GM10847 (cell line): ENCODE measurements around the gene PRTFDC1.

Source experiments
- POLR2A ChIP-seq: IDR thresholded peaks from 2 replicates; pipeline ENCODE4 v1.6.1; 2011; ENCODE audit not compliant: insufficient read length; ENCODE audit errors: extremely low read depth

PRTFDC1 gene

GRCh38 chr10:24882047-24882698, 70.2 kb downstream of the PRTFDC1 start:
- TF ChIP-seq POLR2A, result no peak

DNA sequence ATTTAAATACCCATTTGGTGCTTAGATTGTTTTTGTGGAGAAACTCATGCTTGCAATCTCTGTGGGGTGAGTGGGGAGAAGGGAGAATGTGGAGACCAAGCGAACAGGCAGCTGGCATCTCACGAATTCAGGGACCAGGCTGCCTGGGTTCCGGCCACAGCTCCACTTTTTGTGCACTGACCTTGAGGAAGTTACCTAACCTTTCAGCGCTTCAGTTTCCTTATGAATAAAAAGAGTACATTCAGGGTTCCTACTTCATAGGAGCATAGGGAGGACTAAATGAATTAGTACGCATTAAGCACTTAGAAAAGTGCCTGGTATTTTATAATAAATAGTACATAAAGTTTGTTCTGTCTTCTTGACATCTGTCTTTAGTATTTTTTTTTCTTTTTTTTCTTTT, 72.5 kb downstream of the PRTFDC1 start:
- no peak for TF ChIP-seq POLR2A

GRCh38 chr10:24874133-24874532, 78.3 kb downstream of the PRTFDC1 start:
- TF ChIP-seq POLR2A, result no peak

DNA sequence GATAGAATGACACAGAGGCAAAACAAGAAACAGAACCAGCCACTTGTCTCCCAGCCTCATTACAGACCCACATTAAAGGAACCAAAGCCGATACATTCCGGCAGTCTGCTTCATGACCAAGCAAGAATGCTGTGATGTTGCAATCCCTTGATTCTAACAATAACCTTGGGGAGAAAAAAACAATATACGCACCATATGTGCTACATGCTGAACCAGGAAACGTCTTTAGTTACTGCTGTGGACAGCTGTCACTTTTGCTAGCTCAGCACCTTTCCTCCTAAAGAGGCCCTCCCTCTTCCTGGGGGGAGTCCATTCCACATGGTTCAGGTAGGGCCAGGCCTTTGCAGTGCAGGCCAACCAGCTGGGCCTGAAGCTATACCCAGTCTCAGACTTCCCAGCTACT, 79.1 kb downstream of the PRTFDC1 start:
- TF ChIP-seq POLR2A, result no peak

DNA sequence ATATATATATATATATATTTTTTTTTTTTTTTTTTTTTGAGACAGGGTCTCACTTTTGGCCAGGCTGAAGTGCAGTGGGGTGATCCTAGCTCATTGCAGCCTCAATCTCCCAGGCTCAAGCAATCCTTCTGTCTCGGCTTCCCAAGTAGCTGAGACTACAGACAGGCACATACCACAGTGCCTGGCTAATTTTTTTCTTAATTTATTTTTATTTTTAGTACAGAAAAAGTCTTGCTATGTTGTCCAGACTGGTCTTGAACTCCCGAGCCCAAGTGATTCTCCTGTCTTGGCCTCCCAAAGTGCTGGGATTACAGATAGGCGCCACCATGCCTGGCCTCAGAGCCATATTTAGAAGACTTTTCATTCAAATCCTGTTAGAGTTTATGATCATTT, 79.6 kb downstream of the PRTFDC1 start:
- TF ChIP-seq POLR2A, result no peak

GRCh38 chr10:24872049-24872789, 80.2 kb downstream of the PRTFDC1 start:
- no peak for TF ChIP-seq POLR2A

DNA sequence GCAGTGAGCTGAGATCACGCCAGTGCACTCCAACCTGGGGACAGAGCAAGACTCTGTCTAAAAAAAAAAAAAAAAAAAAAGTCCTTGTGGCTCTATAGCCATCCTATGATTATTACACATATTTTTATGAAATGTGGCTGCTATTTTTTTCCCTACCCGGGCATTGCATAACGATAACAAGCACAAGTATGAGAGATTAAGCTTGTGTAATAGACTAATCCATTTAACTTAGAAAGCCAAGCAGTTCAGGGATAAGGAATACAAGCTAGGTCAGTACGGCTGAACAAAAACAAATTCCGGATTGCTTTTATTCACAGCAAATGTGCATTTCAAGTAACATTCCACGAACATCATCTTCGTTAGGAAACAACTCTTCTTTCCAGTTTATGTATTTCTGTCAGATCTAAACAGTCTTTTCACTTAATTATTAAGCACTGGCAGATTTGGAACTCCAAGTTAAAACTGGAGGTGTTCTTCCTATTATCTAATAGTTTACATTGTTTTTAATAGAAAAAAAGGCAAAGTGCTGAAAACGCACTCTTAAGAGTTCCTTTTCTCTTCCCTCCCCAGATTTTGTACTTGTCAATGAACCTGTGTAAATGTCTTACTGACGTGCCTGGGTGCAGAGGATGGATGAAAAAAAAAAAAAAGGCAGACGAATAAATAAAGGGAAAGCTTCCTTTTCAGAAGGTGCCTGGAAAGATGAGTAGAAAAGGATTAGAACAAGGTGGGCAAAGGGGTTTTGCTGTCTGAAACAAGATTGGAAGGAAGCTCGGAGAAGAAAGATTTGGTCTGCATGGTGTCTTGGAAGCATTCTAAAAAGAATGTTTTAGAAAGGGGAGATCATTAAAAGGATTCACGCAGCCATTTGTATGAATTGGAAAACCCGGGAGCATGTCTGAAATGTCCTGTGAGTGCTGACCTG, 81.1 kb downstream of the PRTFDC1 start:
- no peak for TF ChIP-seq POLR2A

DNA sequence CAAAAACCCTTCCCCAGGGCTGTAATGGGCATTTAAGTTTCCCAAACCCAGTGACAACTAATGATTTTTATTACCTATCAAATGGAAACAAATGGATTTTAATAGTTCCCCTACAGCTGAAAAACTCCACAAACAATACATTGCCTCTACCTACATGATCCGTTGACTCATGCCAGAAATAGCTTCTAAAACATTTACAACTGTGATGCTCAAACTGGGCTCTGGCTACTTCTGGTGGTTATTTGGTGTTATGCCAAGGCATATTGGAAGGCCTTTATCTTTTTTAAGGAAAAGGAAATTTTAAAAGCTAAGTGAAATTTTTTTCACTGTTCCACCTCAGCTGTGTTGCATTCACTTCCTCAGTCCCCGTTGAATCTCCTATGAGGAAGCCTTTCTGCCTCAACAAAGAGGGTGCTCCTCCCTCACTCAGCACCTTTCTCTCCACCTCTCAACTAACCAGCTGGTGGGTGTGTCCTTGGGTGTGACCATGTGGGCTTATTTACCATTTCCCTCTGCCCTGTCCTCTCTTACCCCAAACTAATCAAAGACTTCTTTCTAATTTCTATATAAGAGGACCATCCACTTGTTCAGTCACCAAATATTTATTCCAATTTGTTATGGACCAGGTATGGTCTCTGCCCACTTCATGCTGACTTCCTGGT, 82.9 kb downstream of the PRTFDC1 start:
- no peak for TF ChIP-seq POLR2A

GRCh38 chr10:24866604-24867583, 85.5 kb downstream of the PRTFDC1 start:
- TF ChIP-seq POLR2A, result no peak

DNA sequence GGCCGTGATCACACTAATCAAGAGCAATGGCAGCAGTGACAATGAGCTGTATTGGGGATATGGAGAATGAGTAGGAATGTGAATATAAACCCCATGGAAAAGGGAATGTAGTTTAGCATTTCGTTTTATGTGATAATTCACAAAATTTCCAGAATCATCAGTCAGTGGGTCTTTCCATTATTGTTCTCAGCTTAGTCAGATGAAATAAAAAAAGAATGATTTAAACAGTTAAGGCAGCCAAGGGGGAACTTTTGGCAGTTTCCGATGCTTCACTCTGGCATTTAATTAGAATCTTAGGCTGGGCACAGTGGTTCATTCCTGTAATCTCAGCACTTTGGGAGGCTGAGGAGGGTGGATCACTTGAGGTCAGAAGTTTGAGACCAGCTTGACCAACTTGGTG, 86.6 kb downstream of the PRTFDC1 start:
- TF ChIP-seq POLR2A, result no peak

DNA sequence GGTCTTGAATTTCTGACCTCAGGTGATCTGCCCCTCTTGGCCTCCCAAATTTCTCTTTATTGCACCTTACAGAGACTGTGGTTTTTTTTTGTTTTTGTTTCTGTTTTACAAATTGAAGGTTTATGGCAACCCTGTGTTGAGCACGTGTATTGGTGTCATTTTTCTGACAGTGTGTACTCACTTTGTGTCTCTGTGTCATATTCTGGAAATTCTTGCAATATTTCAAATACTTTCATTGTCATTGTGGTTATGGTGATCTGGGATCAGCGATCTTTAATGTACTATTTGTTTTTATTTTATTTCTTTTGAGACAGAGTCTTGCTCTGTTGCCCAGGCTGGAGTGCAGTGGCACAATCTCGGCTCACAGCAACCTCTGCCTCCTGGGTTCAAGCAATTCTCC, 89.8 kb downstream of the PRTFDC1 start:
- TF ChIP-seq POLR2A, result no peak

- TF ChIP-seq POLR2A, result no peak
Observed at GRCh38 chr10:24858288-24859270, 93.8 kb downstream of the PRTFDC1 start.
